GM12875 (cell line): ENCODE data around the gene ATG4C.

Source experiments
- H3K4me3 ChIP-seq: one replicate; pipeline ENCODE4 v1.5.1; 2011; ENCODE audit warnings: low read depth, low read length, control low read depth
- CTCF ChIP-seq: IDR thresholded peaks from 2 replicates; pipeline ENCODE4 v1.5.1; 2011; ENCODE audit warnings: low read depth, mild to moderate bottlenecking, control low read depth, inconsistent platforms, low read length, moderate library complexity, borderline replicate concordance; ENCODE audit not compliant: insufficient read depth

Gene ATG4C

GRCh38 chr1:62870148-62870547 lies 86.2 kb downstream of the ATG4C start:
- no peak for TF ChIP-seq CTCF
- no peak overlapping the region for H3K4me3 ChIP-seq

GRCh38 chr1:62875676-62876075 lies 91.7 kb downstream of the ATG4C start:
- TF ChIP-seq CTCF: no peak
- H3K4me3 ChIP-seq: no peak overlapping the region

DNA sequence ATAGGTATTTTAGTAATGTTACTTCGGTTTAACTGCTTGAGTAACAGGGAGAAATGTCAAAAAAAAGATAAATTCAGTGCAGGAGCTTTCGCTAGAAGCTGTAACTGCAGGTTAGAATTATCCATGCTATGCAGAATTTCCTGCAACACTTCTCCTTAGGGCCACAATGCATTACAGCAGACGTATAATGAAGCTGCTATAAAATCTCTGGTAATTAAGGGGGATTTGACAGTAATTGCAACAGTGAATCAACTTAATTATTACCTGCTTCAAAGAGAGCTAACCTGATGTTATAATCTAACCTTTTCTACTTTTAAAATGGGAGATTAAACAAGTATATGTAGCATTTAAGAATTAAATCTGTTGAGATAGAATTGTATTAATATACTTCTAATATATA lies 92.6 kb downstream of the ATG4C start:
- no peak overlapping the region for H3K4me3 ChIP-seq
- TF ChIP-seq CTCF: no peak

DNA sequence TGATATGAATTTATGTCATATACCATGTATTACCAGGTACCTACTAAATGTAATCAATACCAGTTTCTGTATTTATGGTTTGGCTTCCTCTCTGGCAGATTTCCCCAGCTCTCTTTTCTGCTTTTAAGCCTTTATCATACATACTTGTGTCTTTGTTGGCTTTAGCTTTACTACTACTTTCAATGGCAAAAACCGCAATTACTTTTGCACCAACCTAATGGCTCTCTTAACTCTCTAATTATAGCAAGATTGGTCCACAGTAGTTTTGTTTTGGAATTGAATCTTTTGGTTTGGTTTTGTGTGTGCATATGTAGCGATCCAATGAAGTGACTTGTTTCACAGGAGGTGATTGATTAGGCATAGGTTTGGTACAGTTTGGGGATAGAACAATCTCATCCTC lies 93.6 kb downstream of the ATG4C start:
- no peak overlapping the region for H3K4me3 ChIP-seq
- TF ChIP-seq CTCF: no peak

DNA sequence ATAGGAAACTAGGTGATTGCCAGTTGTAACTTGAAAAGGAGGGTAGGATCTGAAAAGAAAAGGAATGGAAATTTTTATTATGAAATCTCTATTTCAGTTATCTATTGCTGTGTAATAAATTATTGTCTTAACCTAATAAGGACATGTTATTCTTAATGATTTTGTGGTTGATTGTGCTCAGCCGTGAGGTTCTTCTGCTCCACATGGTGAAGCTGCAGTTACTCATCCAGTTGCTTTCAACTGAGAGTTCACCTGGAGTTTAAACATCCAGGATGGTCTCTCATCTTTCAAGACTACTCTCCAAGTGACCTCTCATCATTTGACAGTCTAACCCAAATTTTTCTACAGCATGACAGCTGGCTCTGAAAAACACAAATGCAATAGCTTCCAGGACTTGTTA lies 96.0 kb downstream of the ATG4C start:
- no peak for TF ChIP-seq CTCF
- H3K4me3 ChIP-seq: no peak overlapping the region

DNA sequence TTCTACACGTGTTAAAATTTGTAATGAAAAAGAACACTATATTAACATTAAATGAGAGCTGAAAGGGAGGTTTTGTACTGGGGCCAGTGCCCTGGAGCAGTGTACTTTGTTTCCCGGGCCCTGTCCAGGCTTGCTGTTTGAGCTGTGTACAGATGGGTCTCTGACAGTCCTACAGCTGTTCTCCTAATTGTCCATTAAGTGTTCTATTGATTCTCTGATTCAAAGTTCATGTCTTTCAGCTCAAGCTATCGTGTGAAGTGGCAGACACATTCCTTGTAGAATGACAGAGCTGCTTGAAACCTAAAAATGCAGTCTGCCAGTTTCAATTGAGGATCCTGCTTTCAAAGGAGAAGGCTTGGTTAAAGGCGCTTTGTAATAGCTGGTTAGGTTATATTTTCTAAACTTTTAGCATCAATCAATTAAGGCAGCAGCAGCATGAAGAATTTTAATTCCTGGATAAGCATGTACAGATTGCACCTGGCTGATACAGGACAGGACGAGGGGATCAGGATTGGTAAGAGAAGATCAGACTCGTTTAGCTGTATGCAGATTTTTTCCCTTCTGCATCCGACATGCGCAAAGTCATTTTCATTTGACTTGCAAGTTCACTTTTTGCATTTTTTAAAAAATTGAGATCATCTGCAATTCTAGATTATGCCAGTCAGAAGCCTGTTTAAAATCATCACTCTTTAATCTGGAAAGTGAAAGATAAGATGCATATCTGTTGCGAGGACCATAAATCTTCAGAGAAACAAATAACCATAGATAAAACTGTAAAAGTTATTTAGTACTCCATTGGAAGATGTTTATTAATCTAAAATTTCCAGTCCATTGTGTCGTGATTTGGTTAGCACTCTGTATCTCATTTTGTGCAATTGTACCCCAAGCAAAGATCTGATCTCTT lies 98.5 kb downstream of the ATG4C start:
- no peak overlapping the region for H3K4me3 ChIP-seq
- TF ChIP-seq CTCF: no peak

DNA sequence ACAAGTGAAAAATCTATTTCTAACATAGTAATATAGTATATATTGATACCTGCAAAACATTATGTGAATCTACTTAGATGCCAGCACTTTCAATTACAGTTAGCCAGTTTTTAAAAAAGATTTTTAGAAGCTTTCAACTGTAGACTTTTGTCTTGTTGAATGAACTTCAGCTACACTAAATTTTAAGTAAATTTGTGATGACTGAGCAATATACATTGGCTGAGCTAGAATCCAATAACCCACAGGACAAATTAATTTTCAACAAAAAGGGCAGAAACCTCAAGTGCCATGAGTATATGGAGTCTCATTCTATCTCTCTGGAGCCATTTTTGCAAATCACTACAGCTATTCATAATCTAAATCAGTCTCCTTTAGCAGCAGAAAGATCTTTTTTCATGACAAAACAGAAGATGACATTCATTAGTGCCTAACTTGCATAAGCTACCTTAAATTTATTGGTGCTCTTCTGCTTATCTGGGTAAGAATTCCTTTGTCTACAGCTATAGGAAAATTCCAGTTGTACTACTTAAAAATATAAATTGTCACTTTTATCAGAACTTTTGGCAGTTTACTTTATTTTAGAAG lies 100.3 kb downstream of the ATG4C start:
- H3K4me3 ChIP-seq: no peak overlapping the region
- no peak for TF ChIP-seq CTCF
